Hematopoietic multipotent progenitor cell treated with erythropoietin and hydrocortisone succinate and interleukin-3 and kit ligand, for 6 days (in vitro differentiated cells): ENCODE data around the gene PLB1.

ENCODE experiments used
- DNase-seq: peaks from one replicate; pipeline ENCODE4 v3.0.0-alpha.2; 2015

PLB1 gene

GRCh38 chr2:28616396-28616999 is 120.6 kb downstream of the PLB1 start:
- DNase-seq = no peak

GRCh38 chr2:28617502-28618184 is 121.8 kb downstream of the PLB1 start:
- peak; percentile 36 for DNase-seq

GRCh38 chr2:28618221-28619141 is 122.6 kb downstream of the PLB1 start:
- DNase-seq = no peak

GRCh38 chr2:28619213-28620196 is 123.6 kb downstream of the PLB1 start:
- no peak for DNase-seq

- DNase-seq = no peak
Observed at GRCh38 chr2:28620291-28620793, 124.5 kb downstream of the PLB1 start.

- no peak for DNase-seq
Observed at GRCh38 chr2:28620801-28621171, 124.9 kb downstream of the PLB1 start.

- DNase-seq = peak; percentile 54
Observed at GRCh38 chr2:28621172-28622100, 125.6 kb downstream of the PLB1 start.

GRCh38 chr2:28622101-28622499 is 126.2 kb downstream of the PLB1 start:
- DNase-seq = no peak

- DNase-seq = no peak
Observed at GRCh38 chr2:28623582-28624405, 127.9 kb downstream of the PLB1 start.

- DNase-seq = no peak
Observed at GRCh38 chr2:28624436-28624792, 128.6 kb downstream of the PLB1 start.

GRCh38 chr2:28624793-28625701 is 129.2 kb downstream of the PLB1 start:
- peak; percentile 25 for DNase-seq

GRCh38 chr2:28626376-28626775 is 130.5 kb downstream of the PLB1 start:
- DNase-seq = no peak

GRCh38 chr2:28626891-28627421 is 131.1 kb downstream of the PLB1 start:
- DNase-seq = no peak

- no peak for DNase-seq
Observed at GRCh38 chr2:28627722-28628480, 132.0 kb downstream of the PLB1 start.

GRCh38 chr2:28628506-28628905 is 132.6 kb downstream of the PLB1 start:
- DNase-seq = no peak

- DNase-seq = no peak
Observed at GRCh38 chr2:28628987-28629386, 133.1 kb downstream of the PLB1 start.

GRCh38 chr2:28629910-28630309 is 134.1 kb downstream of the PLB1 start:
- DNase-seq = no peak

- DNase-seq = no peak
Observed at GRCh38 chr2:28630341-28630740, 134.5 kb downstream of the PLB1 start.
